Prostate gland (tissue), 2 donors: ENCODE measurements around the gene EMX1. TPM values are rescaled to one million over a fixed set of nuclear protein-coding genes. Genes with fewer than 3 reads are reported as not detected.

Experiments used
- DNase-seq: peaks from one replicate; pipeline ENCODE4 v3.0.0-alpha.2; 2019; ENCODE audit warnings: low spot score
- H3K27ac ChIP-seq, 2 donors: fragments of 200-600 bp; sonication (generic); 2 replicates each; pipeline ENCODE4 v1.5.1; 2017 to 2019
- H3K27me3 ChIP-seq: fragments of 200-600 bp; sonication (generic); replicated peaks from 2 replicates; pipeline ENCODE4 v1.5.1; 2019; ENCODE audit not compliant: insufficient read depth
- H3K36me3 ChIP-seq, 2 donors: fragments of 200-600 bp; sonication (generic); 1 replicate in 1 of 2; 2 replicates in 1 of 2; pipeline versions ENCODE4 v1.5.1 to v1.8.1; 2017 to 2019
- H3K4me1 ChIP-seq: fragments of 200-600 bp; sonication (generic); replicated peaks from 2 replicates; pipeline ENCODE4 v1.5.1; 2019
- H3K4me3 ChIP-seq, 2 donors: fragments of 200-600 bp; sonication (generic); 2 replicates each; pipeline ENCODE4 v1.5.1; 2017 to 2019
- H3K9me3 ChIP-seq: fragments of 200-600 bp; sonication (generic); 2 replicates; pipeline ENCODE4 v1.5.1; 2017
- POLR2A ChIP-seq: fragments of 450-650 bp; IDR thresholded peaks from one replicate; pipeline ENCODE4 v1.6.1; 2016; ENCODE audit warnings: antibody characterized with exemption, mild to moderate bottlenecking
- POLR2AphosphoS5 ChIP-seq: sonication (generic); formaldehyde crosslinking; IDR thresholded peaks from one replicate; pipeline ENCODE4 v1.6.1; 2017; ENCODE audit warnings: antibody characterized with exemption
- WGBS: methylation state at CpG from one replicate; pipeline ENCODE4 v1.1.5; 2018; 5-methylcytosine and 5-hydroxymethylcytosine counted together
- intact Hi-C: fragments of 100-400 bp; cut with DNase I; formaldehyde crosslinking; loops from one replicate; pipeline ENCODE4 v1.14.2; 2022
- total RNA-seq, 2 donors: library from RNA; depleted of rRNA; stranded (reverse); fragments of >200 nt; gene quantifications; one replicate each; pipeline ENCODE4 v1.1.0, GENCODE V29; 2016
- TF ChIP-seq, protein P1 (sequence below), 4 experiments: fragments of 200-600 bp in 2 of 4; fragments of 450-650 bp in 2 of 4; sonication (generic) in 2 of 4; IDR thresholded peaks; 1 replicate in 3 of 4; 2 replicates in 1 of 4; pipeline ENCODE4 v1.5.1; 2016 to 2019; ENCODE audit warnings: antibody characterized with exemption in 4 of 4, mild to moderate bottlenecking in 2 of 4, moderate library complexity in 2 of 4

The EMX1 gene
- total RNA-seq, 2 donors from 2014 or later, result 9.8 TPM; not detected in 1

DNA sequence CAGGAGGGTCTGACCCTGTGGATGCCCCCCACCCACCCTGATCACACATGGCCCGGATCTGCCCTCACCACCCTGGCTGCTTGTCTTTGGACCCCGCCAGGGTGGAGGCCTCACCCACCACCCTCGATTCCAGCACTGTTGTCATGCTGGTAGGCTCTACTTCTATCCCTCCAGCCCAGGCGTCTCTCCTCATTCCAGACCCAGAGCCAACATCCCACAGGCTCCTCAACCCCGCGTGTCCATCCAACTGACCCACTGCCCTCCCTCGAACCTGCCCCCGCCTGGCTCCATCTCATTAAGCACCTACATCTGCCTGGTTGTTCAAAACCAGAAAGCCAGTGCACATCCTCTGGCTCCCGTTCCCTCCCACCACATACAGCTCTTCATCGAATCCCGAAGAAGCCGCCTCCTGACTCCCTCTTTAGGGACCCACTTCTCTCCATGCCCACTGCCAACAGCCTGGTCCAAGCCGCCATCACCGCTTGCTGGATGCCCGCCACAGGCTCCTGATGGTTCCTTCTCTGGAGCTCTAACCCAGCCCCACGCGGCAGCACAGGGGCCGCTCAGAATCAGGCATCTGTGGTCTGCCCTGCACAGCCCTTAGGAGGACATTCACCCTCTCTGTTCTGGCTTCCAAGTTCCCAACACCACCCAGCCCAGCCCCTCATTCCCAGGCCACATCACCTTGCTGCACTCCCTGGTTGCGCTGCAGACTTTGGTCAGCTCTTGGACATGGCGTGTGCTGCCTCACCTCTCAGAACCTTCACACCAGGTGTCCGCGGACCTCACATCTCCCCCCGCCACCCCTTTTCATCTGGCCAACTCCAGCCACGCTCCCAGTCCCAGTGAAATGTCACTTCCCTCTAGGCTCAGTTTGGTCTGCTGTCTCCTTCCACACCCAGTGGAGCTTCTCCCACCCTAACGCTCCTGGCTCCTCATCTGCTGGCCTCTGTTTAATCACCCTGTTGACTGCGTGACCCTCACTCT lies 43.0 kb downstream of the EMX1 start:
- Histone ChIP-seq H3K36me3 (no peaks in the 10 kb centered on the region), H3K27ac (no peak overlapping the region), H3K27me3 (no peaks in the 10 kb centered on the region), H3K4me1 (no peaks in the 10 kb centered on the region), H3K4me3 (no peak overlapping the region), H3K9me3 (no peaks in the 10 kb centered on the region)
- DNase-seq, result no peak
- 95% methylated on average over 26 of the region's 26 CpGs for WGBS
- TF ChIP-seq, protein P1, sequence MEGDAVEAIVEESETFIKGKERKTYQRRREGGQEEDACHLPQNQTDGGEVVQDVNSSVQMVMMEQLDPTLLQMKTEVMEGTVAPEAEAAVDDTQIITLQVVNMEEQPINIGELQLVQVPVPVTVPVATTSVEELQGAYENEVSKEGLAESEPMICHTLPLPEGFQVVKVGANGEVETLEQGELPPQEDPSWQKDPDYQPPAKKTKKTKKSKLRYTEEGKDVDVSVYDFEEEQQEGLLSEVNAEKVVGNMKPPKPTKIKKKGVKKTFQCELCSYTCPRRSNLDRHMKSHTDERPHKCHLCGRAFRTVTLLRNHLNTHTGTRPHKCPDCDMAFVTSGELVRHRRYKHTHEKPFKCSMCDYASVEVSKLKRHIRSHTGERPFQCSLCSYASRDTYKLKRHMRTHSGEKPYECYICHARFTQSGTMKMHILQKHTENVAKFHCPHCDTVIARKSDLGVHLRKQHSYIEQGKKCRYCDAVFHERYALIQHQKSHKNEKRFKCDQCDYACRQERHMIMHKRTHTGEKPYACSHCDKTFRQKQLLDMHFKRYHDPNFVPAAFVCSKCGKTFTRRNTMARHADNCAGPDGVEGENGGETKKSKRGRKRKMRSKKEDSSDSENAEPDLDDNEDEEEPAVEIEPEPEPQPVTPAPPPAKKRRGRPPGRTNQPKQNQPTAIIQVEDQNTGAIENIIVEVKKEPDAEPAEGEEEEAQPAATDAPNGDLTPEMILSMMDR (IDR thresholded peaks at IDR 0.05), result no peak
- no peak for TF ChIP-seq POLR2AphosphoS5
- intact Hi-C loops, result no loop called here

DNA sequence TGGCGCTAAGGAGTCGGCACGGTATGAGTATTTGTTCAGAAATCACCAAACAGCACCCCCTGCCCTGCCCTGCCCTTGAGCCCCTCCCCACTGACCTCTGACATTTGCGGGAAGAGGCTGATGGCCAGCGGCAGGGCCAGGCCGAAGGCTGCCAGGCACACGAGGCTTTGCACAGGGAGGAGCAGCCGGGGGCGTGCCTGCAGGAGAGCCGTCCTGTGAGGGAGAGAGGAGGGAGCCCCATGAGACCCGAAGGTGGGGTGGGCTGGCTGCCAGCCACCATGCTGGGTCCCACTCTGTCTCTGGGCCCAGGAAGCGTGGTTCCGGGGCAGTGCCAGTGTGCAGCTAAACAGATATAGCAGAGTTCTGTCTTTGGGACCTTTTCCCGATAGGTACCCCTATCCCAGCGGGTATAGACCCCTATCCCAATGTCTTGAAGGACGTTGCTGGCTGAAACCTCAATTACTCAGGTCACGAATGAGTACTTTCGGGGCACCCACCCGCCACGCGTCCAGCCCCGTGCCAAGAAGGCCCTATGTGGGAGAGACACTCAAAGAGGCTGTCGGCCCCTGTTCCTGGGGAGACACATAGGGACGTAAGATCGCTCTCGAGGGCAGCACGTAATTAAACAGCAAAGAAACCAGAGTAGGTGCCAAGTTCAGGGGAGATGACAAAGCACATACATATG lies 43.9 kb downstream of the EMX1 start:
- intact Hi-C loops, result no loop called here

DNA sequence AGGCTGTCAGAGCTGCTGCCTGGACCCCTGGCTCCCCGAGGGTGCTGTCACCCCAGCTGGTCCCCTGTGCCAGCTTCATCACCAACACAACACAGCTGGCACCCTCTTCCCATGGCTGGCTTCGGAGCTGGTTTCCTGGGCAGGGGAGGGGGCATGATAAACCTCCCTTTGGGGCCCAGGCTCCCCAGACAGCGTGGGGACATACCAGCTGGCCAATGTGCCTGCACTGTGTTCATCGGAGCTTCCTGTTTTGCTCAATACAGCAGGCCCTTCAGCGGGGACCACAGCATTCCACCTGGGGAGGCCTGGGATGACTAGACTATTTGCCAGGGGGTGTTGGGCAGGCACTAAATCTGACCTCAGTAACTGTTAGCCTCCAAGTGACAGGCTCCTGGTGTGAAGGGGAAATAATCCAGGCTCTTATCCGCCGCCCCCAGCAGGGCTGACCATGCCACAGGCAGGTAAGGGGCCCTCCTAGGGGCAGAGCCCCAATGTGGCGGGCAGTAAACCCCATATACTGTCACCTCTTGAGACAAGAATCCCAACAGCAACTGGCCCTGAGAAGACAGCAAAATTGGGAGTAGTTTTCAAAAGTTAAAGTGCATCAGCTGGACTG lies 44.6 kb downstream of the EMX1 start:
- no peaks in the 10 kb centered on the region for H3K4me1 ChIP-seq
- H3K4me3 ChIP-seq, result no peak overlapping the region
- H3K27ac ChIP-seq, result no peak overlapping the region
- 86% methylated on average over 8 of the region's 8 CpGs for WGBS
- no peak for DNase-seq
- intact Hi-C loops, result no loop called here
- H3K27me3 ChIP-seq, result no peaks in the 10 kb centered on the region
- no peaks in the 10 kb centered on the region for H3K36me3 ChIP-seq
- no peak for TF ChIP-seq POLR2AphosphoS5
- no peak for TF ChIP-seq POLR2A
- TF ChIP-seq, protein P1 (IDR thresholded peaks at IDR 0.05), result no peak
- H3K9me3 ChIP-seq, result no peaks in the 10 kb centered on the region

More for the DNA sequence above, 43.9 kb downstream of the EMX1 start:
- DNase-seq, result no peak
- WGBS, result 92% methylated on average over 24 of the region's 27 CpGs
- H3K9me3 ChIP-seq, result no peaks in the 10 kb centered on the region
- no peak overlapping the region for H3K27ac ChIP-seq
- H3K4me1 ChIP-seq, result no peaks in the 10 kb centered on the region
- no peaks in the 10 kb centered on the region for H3K27me3 ChIP-seq
- H3K36me3 ChIP-seq, result no peaks in the 10 kb centered on the region
- TF ChIP-seq POLR2A (no peak), POLR2AphosphoS5 (no peak)
- TF ChIP-seq, protein P1 (IDR thresholded peaks at IDR 0.05), result no peak
- no peak overlapping the region for H3K4me3 ChIP-seq

DNA sequence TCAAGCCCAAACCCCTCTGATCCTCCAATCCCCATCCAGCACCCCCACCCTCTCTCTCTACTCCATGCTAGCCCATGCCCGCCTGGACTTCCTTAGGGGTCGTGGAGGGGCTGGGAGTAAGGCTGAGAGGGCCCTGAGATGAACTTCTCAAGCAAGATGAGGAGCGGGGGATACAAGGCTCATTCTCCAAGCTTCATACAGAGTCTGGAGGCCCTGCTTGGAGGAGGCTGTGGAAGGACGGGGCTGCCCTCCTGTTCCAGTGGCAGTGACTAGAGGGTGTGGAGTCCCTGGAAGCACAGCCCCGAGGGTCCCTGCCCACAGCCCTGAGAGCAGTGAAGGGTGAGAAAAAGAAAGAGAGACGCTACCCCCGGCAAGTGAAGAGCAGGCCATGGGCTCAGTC lies 45.6 kb downstream of the EMX1 start:
- intact Hi-C loops, result no loop called here

More for the DNA sequence above, 45.6 kb downstream of the EMX1 start:
- TF ChIP-seq POLR2AphosphoS5 (no peak), POLR2A (no peak)
- TF ChIP-seq, protein P1 (IDR thresholded peaks at IDR 0.05), result no peak
- no peaks in the 10 kb centered on the region for H3K36me3 ChIP-seq
- no peak for DNase-seq
- 92% methylated on average over 7 of the region's 7 CpGs for WGBS
- H3K27ac ChIP-seq, result no peak overlapping the region
- no peaks in the 10 kb centered on the region for H3K9me3 ChIP-seq
- H3K4me3 ChIP-seq, result no peak overlapping the region
- no peaks in the 10 kb centered on the region for H3K27me3 ChIP-seq
- H3K4me1 ChIP-seq, result no peaks in the 10 kb centered on the region
